HG03108 (cell line): Measurements from ENCODE around the gene VCAN.

Source experiments
- ATAC-seq: cut with Tn5 transposase; IDR thresholded peaks from one replicate; pipeline ENCODE4 v1.9.1; 2021; ENCODE audit warnings: moderate library complexity; ENCODE audit not compliant: unreplicated experiment

The VCAN gene

GRCh38 chr5:83559118-83559785, 87.7 kb downstream of the VCAN start:
- no peak for ATAC-seq

GRCh38 chr5:83562071-83562606, 90.6 kb downstream of the VCAN start:
- no peak for ATAC-seq

GRCh38 chr5:83562791-83563557, 91.4 kb downstream of the VCAN start:
- ATAC-seq: no peak

- ATAC-seq: no peak
Observed at GRCh38 chr5:83563631-83564030, 92.1 kb downstream of the VCAN start.

GRCh38 chr5:83564069-83564749, 92.7 kb downstream of the VCAN start:
- no peak for ATAC-seq

DNA sequence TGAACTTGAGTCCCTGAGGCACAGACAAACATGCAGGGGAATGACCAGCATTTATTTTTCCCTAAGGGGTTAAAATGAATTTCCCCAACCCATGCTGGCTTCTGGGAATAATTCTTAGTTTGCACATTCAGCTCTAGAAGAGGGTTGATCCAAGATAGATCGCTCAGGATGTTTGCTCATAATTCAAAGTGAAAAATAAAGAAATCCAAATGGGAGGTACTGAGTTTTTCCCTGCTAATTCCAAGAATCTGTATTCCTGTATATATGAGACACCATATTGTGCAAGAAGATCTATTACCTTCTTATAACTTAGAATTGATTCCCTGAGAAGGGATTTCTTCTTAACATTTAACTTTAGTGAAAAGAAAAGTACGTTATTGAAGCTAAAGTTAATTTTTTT, 96.2 kb downstream of the VCAN start:
- no peak for ATAC-seq

- no peak for ATAC-seq
Observed at GRCh38 chr5:83568186-83568585, 96.6 kb downstream of the VCAN start.

GRCh38 chr5:83570916-83571315, 99.4 kb downstream of the VCAN start:
- ATAC-seq: no peak

- no peak for ATAC-seq
Observed at GRCh38 chr5:83572271-83572670, 100.7 kb downstream of the VCAN start.

DNA sequence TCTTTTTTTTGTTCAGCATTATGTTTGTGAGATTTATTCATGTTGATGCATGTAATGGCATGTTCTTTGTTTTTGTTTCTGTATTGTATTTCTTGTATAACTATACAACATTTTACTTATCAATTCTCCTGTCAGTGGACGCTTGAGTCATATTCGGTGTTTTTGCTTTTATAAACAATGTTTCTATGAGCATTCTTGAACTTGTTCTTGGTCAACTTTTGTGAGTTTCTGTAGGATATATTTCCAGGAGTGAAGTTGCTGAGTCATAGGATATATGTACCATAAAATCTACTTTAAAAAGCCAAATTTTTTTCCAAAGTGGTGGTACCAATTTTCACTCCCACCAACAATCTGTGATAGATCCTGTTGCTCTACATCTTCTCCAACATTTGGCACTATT, 104.8 kb downstream of the VCAN start:
- no peak for ATAC-seq

DNA sequence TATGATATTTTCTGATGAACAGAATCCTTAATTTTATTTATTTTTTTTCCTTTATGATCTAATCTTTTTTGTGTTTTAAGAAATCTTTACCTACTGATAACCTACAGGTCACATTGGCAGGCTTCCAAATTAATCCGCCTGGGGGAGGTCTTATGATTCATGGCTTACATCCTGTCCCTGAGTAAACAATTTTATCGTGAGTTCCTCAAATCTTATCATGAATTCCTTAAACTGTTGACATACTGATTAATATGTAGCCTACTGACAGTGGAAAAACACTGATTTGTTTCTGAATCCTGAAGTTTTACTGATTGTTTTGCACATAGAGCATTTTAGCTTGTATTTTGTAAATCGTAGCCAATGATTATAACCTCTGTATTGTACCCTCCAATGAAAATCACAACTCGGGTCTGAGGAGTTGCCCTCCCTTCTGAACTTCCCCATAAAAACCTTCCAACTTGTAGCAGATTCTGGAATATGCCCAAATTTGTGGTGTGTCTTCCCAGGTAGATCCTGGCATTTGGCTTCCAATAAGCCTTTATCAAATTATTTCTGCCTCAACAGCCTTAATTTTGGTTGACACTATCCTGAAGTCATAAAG, 105.6 kb downstream of the VCAN start:
- ATAC-seq: no peak

DNA sequence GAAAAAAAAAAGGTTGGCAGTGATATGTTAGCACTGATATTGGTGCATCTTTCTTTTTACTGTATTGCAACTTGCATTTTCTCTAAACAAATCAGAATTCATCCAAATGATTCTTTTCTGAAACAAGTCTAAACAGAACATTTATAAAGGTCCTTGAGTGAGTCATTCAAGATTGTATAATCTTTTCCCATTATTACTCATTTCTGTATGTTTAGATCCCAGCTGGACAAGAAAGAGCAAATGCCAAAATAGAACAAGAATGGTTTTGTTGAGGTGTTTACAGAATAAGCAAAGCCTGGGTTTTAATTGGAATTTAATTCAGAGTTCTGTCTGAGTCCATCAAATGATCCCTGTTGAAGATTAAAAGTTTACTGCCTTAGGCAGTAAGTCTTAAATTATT, 112.3 kb downstream of the VCAN start:
- ATAC-seq: no peak

GRCh38 chr5:83586874-83587776, 115.6 kb downstream of the VCAN start:
- ATAC-seq: no peak

GRCh38 chr5:83589786-83590185, 118.2 kb downstream of the VCAN start:
- ATAC-seq: no peak

DNA sequence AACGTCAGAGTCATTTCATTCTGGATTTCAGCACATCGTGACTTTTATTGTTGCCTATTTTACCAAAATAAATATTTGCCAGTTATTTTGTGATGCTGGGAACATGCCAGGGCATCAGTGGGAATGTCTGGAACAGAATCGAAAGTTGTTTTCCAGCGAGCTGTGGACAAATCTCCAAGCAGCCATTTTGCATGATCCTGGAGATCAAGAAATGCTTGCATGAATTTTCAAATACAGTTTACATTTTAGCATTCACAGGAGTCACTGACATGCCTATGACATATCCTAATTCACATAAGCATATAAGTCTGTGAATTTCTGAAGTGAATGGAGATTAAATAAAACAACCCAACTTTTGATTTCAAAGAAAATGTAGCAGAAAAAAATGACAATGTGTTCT, 119.4 kb downstream of the VCAN start:
- ATAC-seq: no peak

DNA sequence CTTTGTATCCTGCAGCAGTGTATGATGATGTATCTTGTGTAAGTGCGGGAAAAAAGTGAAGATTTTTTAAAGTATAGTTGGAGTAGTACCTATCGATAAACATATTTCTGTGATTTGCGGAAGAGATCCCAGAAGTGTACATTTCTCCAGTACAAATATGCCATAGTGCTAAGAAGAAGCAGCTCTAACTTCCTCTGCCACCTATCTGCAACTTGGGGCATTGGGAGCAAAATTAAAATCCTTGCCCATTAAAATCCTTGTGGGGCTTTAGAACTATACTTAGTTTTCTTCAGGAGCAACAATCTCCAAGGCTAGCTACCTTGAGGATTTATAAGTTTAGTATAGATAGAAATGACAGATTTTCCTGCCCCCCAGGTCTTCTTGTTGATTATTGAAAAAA, 123.7 kb downstream of the VCAN start:
- no peak for ATAC-seq

DNA sequence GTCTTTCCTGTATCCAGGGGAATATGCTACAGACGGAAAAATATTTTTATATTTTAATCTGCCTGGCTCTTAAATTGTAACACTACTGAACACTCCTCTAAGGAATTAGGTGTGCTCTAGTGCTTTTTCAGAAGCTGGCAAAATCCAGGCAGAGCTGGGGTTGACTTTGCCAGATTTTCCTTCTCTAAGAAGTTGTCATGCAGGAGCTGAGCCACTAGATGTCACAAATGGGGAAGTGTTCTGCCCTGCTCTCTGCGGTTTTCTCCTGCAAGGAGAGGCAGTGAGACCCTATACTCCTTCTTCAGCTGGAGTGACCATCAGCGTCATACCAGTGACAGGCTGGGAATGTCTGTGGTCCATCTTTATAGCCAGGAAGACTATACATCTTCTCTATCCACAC, 136.6 kb downstream of the VCAN start:
- ATAC-seq: no peak

GRCh38 chr5:83614841-83615240, 143.3 kb downstream of the VCAN start:
- no peak for ATAC-seq

GRCh38 chr5:83628360-83628759, 156.8 kb downstream of the VCAN start:
- no peak for ATAC-seq
